PC-9 (cell line): ENCODE results near the gene TMEM123. TPM values are rescaled to one million over a fixed set of nuclear protein-coding genes. Genes with fewer than 3 reads are reported as not detected.

Experiments used
- BruUV-seq: library from RNA; stranded (reverse); fragments of 400-500 nt; replicated peaks from 2 replicates; lab custom pipeline; 2021; lab: Mats Ljungman, UMichigan
- CTCF ChIA-PET: fragments of 300-600 bp; sonication (Branson Sonifier 250); formaldehyde crosslinking; loops from one replicate; lab custom pipeline; 2022; ENCODE audit warnings: antibody characterized with exemption; lab: Charles Lee
- POLR2A ChIA-PET: fragments of 300-600 bp; sonication (Branson Sonifier 250); formaldehyde crosslinking; loops from one replicate; lab custom pipeline; 2022; ENCODE audit warnings: antibody characterized with exemption; ENCODE audit not compliant: unreplicated experiment; lab: Charles Lee
- DNase-seq, 2 experiments: peaks; one replicate each; pipeline versions ENCODE4 v3.0.0 to v3.0.0-alpha.2; 2015 to 2022; ENCODE audit warnings: mixed read lengths in 1 of 2
- H2AFZ ChIP-seq: fragments of 200-600 bp; sonication (generic); 2 replicates; pipeline ENCODE4 v1.8.1; 2017; ENCODE audit warnings: antibody characterized with exemption
- H3F3A ChIP-seq: fragments of 200-600 bp; sonication (generic); 2 replicates; pipeline ENCODE4 v1.8.1; 2017; ENCODE audit warnings: antibody characterized with exemption, mild to moderate bottlenecking, low read depth; ENCODE audit not compliant: insufficient read depth
- H3K27ac ChIP-seq: fragments of 200-600 bp; sonication (generic); 2 replicates; pipeline ENCODE4 v1.6.1; 2016; ENCODE audit warnings: mixed run types
- H3K27me3 ChIP-seq: fragments of 200-600 bp; sonication (generic); 2 replicates; pipeline ENCODE4 v1.6.1; 2016; ENCODE audit warnings: low read depth, mixed run types; ENCODE audit not compliant: insufficient read depth
- H3K36me3 ChIP-seq: fragments of 200-600 bp; sonication (generic); 2 replicates; pipeline ENCODE4 v1.6.1; 2016; ENCODE audit warnings: low read depth, mixed run types
- H3K4me1 ChIP-seq: fragments of 200-600 bp; sonication (generic); replicated peaks from 2 replicates; pipeline ENCODE4 v1.6.1; 2016; ENCODE audit warnings: mixed run types; ENCODE audit not compliant: insufficient read depth
- H3K4me2 ChIP-seq: fragments of 200-600 bp; sonication (generic); 2 replicates; pipeline ENCODE4 v1.6.1; 2017; ENCODE audit warnings: mixed run types
- H3K4me3 ChIP-seq: fragments of 200-600 bp; sonication (generic); 2 replicates; pipeline ENCODE4 v1.6.1; 2016; ENCODE audit warnings: mixed run types
- H3K79me2 ChIP-seq: fragments of 200-600 bp; sonication (generic); 2 replicates; pipeline ENCODE4 v1.6.1; 2017; ENCODE audit warnings: low read depth, mixed run types
- H3K9me2 ChIP-seq: fragments of 200-600 bp; sonication (generic); 2 replicates; pipeline ENCODE4 v1.8.1; 2017; ENCODE audit warnings: mild to moderate bottlenecking; ENCODE audit not compliant: insufficient read depth
- H3K9me3 ChIP-seq: fragments of 200-600 bp; sonication (generic); 2 replicates; pipeline ENCODE4 v1.8.1; 2016; ENCODE audit warnings: low read depth; ENCODE audit not compliant: insufficient read depth
- H4K20me1 ChIP-seq: fragments of 200-600 bp; sonication (generic); 2 replicates; pipeline ENCODE4 v1.8.1; 2017; ENCODE audit not compliant: insufficient read depth
- CTCF ChIP-seq: fragments of 200-600 bp; sonication (generic); conservative IDR thresholded peaks from 2 replicates; pipeline ENCODE4 v1.6.1; 2017; ENCODE audit warnings: mixed run types, antibody characterized with exemption, mild to moderate bottlenecking, moderate library complexity
- EZH2 ChIP-seq: fragments of 200-600 bp; sonication (generic); IDR thresholded peaks from 2 replicates; pipeline ENCODE4 v1.8.0; 2017; ENCODE audit warnings: antibody characterized with exemption, low read depth
- intact Hi-C: fragments of 100-400 bp; cut with micrococcal nuclease; formaldehyde crosslinking; loops from one replicate; pipeline ENCODE4 v1.10.0; 2022; ENCODE audit not compliant: unreplicated experiment
- total RNA-seq: library from RNA; stranded (reverse); gene quantifications from 2 replicates; pipeline ENCODE4 v1.2.3, GENCODE V29; 2021

TMEM123 gene
- total RNA-seq, 1 experiment from 2014 or later = 201 TPM

- Histone ChIP-seq H3K9me2 (no peaks in the 10 kb centered on the region), H3K36me3 (peaks cover 38% of the 10 kb centered on the region), H3K9me3 (no peaks in the 10 kb centered on the region), H3K4me2 (no peak overlapping the region), H3K4me3 (no peak overlapping the region; the same call in 1 of the 2 replicates), H3K27ac (no peak overlapping the region), H3F3A (peaks cover 3% of the 10 kb centered on the region; the same call in 1 of the 2 replicates), H2AFZ (no peak overlapping the region), H3K4me1 (no peaks in the 10 kb centered on the region), H4K20me1 (no peaks in the 10 kb centered on the region), H3K79me2 (0 out of 2 replicates have a peak, but pooled peaks cover 11% of the 10 kb centered on the region), H3K27me3 (no peaks in the 10 kb centered on the region)
- intact Hi-C loops = loop anchor here (5.0 kb wide), 1 partner anchor 74 kb away; no protein-coding TSS in a partner anchor
- ChIA-PET POLR2A (no interaction called here), CTCF (interaction anchor here (0.6 kb wide), 1 partner anchor 11 kb away, joined by 6 read pairs; no protein-coding TSS in a partner anchor)
- TF ChIP-seq EZH2 (no peak), CTCF (no peak)
- no peak for DNase-seq
- BruUV-seq = no TSS peak
These were observed 91.2 kb downstream of the TMEM123 start for GRCh38 chr11:102361086-102362031.

GRCh38 chr11:102360681-102361080, 91.9 kb downstream of the TMEM123 start:
- Histone ChIP-seq H3K79me2 (peaks cover 18% of the 10 kb centered on the region; the same call in 1 of the 2 replicates), H4K20me1 (no peaks in the 10 kb centered on the region), H3K4me3 (no peak overlapping the region), H3K9me3 (no peaks in the 10 kb centered on the region), H2AFZ (no peak overlapping the region), H3K36me3 (peaks cover 38% of the 10 kb centered on the region), H3K9me2 (no peaks in the 10 kb centered on the region), H3K27me3 (no peaks in the 10 kb centered on the region), H3F3A (peaks cover 3% of the 10 kb centered on the region; the same call in 1 of the 2 replicates), H3K4me2 (no peak overlapping the region), H3K27ac (no peak overlapping the region), H3K4me1 (no peaks in the 10 kb centered on the region)
- no peak for DNase-seq
- ChIA-PET CTCF (no interaction called here), POLR2A (no interaction called here)
- TF ChIP-seq CTCF (no peak), EZH2 (no peak)
- intact Hi-C loops = loop anchor here (5.0 kb wide), 1 partner anchor 73 kb away; no protein-coding TSS in a partner anchor
- BruUV-seq = no TSS peak

- DNase-seq = no peak
- no peak overlapping the region for H3K27ac ChIP-seq
- no peaks in the 10 kb centered on the region for H3K9me2 ChIP-seq
- no peak overlapping the region for H2AFZ ChIP-seq
- BruUV-seq = no TSS peak
- ChIA-PET POLR2A (no interaction called here), CTCF (interaction anchor here (0.6 kb wide), 1 partner anchor 129 kb away, joined by 5 read pairs; no protein-coding TSS in a partner anchor)
- H3K4me3 ChIP-seq = no peak overlapping the region
- no peaks in the 10 kb centered on the region for H4K20me1 ChIP-seq
- no peak overlapping the region for H3K4me2 ChIP-seq
- H3K9me3 ChIP-seq = no peaks in the 10 kb centered on the region
- no peaks in the 10 kb centered on the region for H3K4me1 ChIP-seq
- H3K27me3 ChIP-seq = no peaks in the 10 kb centered on the region
- peaks cover 27% of the 10 kb centered on the region; the same call in 1 of the 2 replicates for H3K79me2 ChIP-seq
- peaks cover 3% of the 10 kb centered on the region; the same call in 1 of the 2 replicates for H3F3A ChIP-seq
- H3K36me3 ChIP-seq = peaks cover 29% of the 10 kb centered on the region
- TF ChIP-seq CTCF (no peak), EZH2 (no peak)
- intact Hi-C loops = no loop called here
These were observed 93.2 kb downstream of the TMEM123 start for GRCh38 chr11:102359372-102359771.
